ENCODE data around the gene SLC34A3.

DNA sequence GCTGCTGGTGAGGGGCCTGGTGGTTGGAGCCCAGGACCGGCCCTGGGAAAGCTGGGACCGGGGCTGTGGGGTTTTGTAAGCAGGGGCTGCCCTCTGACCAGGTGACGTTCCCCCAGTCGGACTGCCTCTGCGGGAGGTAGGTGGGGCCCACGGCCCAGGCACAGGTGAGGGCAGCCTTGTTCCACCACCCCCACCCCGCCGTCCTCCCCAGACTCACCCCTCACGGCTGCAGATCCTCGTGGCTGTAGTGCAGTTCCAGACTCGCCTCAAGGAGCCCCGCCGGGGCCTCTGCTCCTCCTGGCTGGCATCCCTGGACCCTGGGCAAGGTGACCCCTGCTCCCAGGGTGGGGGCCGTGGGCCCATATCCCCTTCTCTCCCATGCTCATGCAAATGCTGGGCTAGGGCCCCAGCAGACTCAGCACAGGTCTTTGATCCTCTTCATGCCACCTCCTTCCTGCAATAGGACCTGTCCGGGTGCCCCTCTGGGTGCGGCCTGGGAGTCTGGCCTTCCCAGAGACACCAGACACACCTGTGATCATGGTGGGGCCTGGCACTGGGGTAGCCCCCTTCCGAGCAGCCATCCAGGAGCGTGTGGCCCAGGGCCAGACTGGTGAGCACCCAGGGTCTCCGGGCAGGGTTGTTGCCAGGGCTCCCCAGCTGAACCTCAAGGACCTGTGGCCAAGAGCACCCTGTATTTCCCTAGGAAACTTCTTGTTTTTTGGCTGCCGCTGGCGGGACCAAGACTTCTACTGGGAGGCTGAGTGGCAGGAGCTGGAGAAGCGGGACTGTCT lies 15.3 kb upstream of the SLC34A3 start:
- TF ChIP-seq, protein P1, sequence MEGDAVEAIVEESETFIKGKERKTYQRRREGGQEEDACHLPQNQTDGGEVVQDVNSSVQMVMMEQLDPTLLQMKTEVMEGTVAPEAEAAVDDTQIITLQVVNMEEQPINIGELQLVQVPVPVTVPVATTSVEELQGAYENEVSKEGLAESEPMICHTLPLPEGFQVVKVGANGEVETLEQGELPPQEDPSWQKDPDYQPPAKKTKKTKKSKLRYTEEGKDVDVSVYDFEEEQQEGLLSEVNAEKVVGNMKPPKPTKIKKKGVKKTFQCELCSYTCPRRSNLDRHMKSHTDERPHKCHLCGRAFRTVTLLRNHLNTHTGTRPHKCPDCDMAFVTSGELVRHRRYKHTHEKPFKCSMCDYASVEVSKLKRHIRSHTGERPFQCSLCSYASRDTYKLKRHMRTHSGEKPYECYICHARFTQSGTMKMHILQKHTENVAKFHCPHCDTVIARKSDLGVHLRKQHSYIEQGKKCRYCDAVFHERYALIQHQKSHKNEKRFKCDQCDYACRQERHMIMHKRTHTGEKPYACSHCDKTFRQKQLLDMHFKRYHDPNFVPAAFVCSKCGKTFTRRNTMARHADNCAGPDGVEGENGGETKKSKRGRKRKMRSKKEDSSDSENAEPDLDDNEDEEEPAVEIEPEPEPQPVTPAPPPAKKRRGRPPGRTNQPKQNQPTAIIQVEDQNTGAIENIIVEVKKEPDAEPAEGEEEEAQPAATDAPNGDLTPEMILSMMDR (IDR thresholded peaks at IDR 0.05), result no peak
- TF ChIP-seq POLR2AphosphoS5 (IDR thresholded peaks at IDR 0.05) (no peak), POLR2A (IDR thresholded peaks at IDR 0.05; ENCODE audit: low read depth) (no peak)
